SK-N-MC (cell line): Measurements from ENCODE around the gene SEPTIN12.

Experiments
- EZH2 ChIP-seq: fragments of 200-600 bp; sonication (generic); IDR thresholded peaks from one replicate; pipeline ENCODE4 v1.6.1; 2017; ENCODE audit warnings: antibody characterized with exemption
- POLR2AphosphoS5 ChIP-seq: IDR thresholded peaks from 2 replicates; pipeline ENCODE4 v1.6.1; 2012; ENCODE audit warnings: mild to moderate bottlenecking, low read depth, low read length, borderline replicate concordance

DNA sequence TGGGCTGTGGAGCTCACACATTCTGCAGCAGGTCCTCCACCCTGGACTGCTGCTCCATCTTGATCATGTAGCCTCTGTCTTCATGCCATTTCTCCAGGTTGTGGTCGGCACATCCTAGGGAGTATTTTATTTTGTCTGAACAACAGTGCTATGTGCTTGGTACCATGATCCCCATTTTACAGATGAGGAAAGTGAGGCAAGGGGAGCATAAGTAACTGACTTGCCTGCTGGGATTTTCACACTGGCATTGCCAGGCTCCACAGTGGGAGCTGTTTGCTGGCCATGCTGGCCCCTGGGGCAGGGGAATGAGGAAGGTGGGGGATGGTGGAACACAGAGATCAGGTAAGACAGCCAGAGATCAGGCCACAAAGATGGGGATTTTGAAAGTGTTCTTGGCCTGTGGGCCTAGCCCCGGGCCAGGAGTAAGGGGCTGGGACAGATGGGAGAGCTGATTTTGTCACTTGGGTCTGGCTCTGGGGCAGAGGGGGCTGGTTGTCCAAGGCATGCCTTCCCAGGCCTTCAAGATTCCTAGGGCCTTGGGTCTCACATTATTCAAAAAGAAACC, 11.9 kb downstream of the SEPTIN12 start:
- TF ChIP-seq POLR2AphosphoS5 = no peak
- no peak for TF ChIP-seq EZH2
